Endothelial cell of umbilical vein (primary cell): ENCODE data around the gene KLHL24. TPM values are rescaled to one million over a fixed set of nuclear protein-coding genes. Genes with fewer than 3 reads are reported as not detected.
A peak's percentile ranks its signal among the peaks of the same experiment; 100 is the strongest.

Experiments
- BruUV-seq: library from RNA; stranded (reverse); fragments of 400-500 nt; replicated peaks from 2 replicates; lab custom pipeline; 2021; lab: Mats Ljungman, UMichigan
- CTCF ChIA-PET: fragments of 300-600, 350-600 bp; sonication (Branson Sonifier 250); formaldehyde crosslinking; loops from one replicate; lab custom pipeline; 2021; ENCODE audit warnings: antibody characterized with exemption, inconsistent platforms; lab: Charles Lee
- POLR2A ChIA-PET: fragments of 300-600, 350-600 bp; sonication (Branson Sonifier 250); formaldehyde crosslinking; loops from one replicate; lab custom pipeline; 2021; ENCODE audit warnings: antibody characterized with exemption, inconsistent platforms; lab: Charles Lee
- DNase-seq: peaks from one replicate; pipeline ENCODE4 v3.0.0-alpha.2; 2011; ENCODE audit warnings: low read depth, low spot score
- FAIRE-seq: peaks from 2 replicates; lab custom pipeline; 2011; peaks lifted over from hg19 to GRCh38; lab: Jason Lieb, UNC
- H2AFZ ChIP-seq: 2 replicates; pipeline ENCODE4 v1.6.0; 2012; ENCODE audit warnings: low read depth, low read length, control low read depth, inconsistent platforms
- H3K27ac ChIP-seq: 2 replicates; pipeline ENCODE4 v1.5.1; 2011; ENCODE audit warnings: low read depth, mild to moderate bottlenecking, control low read depth, low read length, moderate library complexity; ENCODE audit not compliant: insufficient read depth
- H3K27me3 ChIP-seq, 2 experiments: 2 replicates each; pipeline versions ENCODE4 v1.6.0 to v1.6.1; 2011; ENCODE audit warnings: low read length in 2 of 2, mixed read lengths in 1 of 2; ENCODE audit not compliant: control insufficient read depth in 2 of 2, insufficient read depth in 2 of 2
- H3K36me3 ChIP-seq, 2 experiments: 2 replicates in 1 of 2; 3 replicates in 1 of 2; pipeline ENCODE4 v1.5.1; 2011; ENCODE audit warnings: low read length in 2 of 2, mild to moderate bottlenecking in 1 of 2, moderate library complexity in 1 of 2; ENCODE audit not compliant: control insufficient read depth in 2 of 2, insufficient read depth in 2 of 2; ENCODE audit errors: extremely low read depth in 1 of 2
- H3K4me1 ChIP-seq: 3 replicates; pipeline ENCODE4 v1.5.1; 2011; ENCODE audit warnings: mild to moderate bottlenecking, low read length; ENCODE audit not compliant: control insufficient read depth, insufficient read depth; ENCODE audit errors: extremely low read depth
- H3K4me2 ChIP-seq: 2 replicates; pipeline ENCODE4 v1.6.1; 2011; ENCODE audit warnings: low read length, control low read depth, mixed read lengths; ENCODE audit not compliant: insufficient read depth
- H3K4me3 ChIP-seq, 3 experiments: fragments of 200-600 bp in 1 of 3; sonication (generic), shearing (Covaris generic) in 1 of 3; replicated peaks in 1 of 3; 2 replicates each; pipeline ENCODE4 v1.5.1; 2011 to 2016; ENCODE audit warnings: control low read depth in 3 of 3, low read length in 3 of 3, mild to moderate bottlenecking in 2 of 3, inconsistent platforms in 1 of 3, low read depth in 1 of 3, moderate library complexity in 1 of 3; ENCODE audit not compliant: insufficient read depth in 1 of 3
- H3K79me2 ChIP-seq: 2 replicates; pipeline ENCODE4 v1.6.0; 2012; ENCODE audit warnings: low read length, inconsistent platforms; ENCODE audit not compliant: control insufficient read depth, insufficient read depth
- H3K9ac ChIP-seq: replicated peaks from 2 replicates; pipeline ENCODE3; 2011; ENCODE audit warnings: low read length, control low read depth; ENCODE audit not compliant: insufficient read depth; ENCODE audit errors: extremely low read depth
- H3K9me1 ChIP-seq: replicated peaks from 3 replicates; pipeline ENCODE4 v1.6.0; 2011; ENCODE audit warnings: mild to moderate bottlenecking, low read length; ENCODE audit not compliant: control insufficient read depth, insufficient read depth; ENCODE audit errors: extremely low read depth
- H3K9me3 ChIP-seq: replicated peaks from 2 replicates; pipeline ENCODE4 v1.5.1; 2012; ENCODE audit warnings: low read length, inconsistent platforms; ENCODE audit not compliant: control insufficient read depth, insufficient read depth
- H4K20me1 ChIP-seq: replicated peaks from 2 replicates; pipeline ENCODE3; 2011; ENCODE audit warnings: mild to moderate bottlenecking, low read length; ENCODE audit not compliant: control insufficient read depth, insufficient read depth; ENCODE audit errors: extremely low read depth
- JUN ChIP-seq: IDR thresholded peaks from 2 replicates; pipeline ENCODE4 v1.6.1; 2011; ENCODE audit warnings: borderline replicate concordance, low read depth; ENCODE audit not compliant: insufficient read length, insufficient read depth
- MYC ChIP-seq: IDR thresholded peaks from one replicate; pipeline ENCODE4 v1.6.1; 2011; ENCODE audit warnings: mild to moderate bottlenecking, low read depth, low read length
- POLR2A ChIP-seq: IDR thresholded peaks from 2 replicates; pipeline ENCODE4 v1.6.1; 2012; ENCODE audit warnings: low read depth, mild to moderate bottlenecking, control low read depth, low read length
- POLR2AphosphoS5 ChIP-seq: IDR thresholded peaks from 2 replicates; pipeline ENCODE4 v1.6.1; 2012; ENCODE audit warnings: low read depth, mild to moderate bottlenecking, control low read depth, low read length, moderate library complexity; ENCODE audit not compliant: insufficient read depth
- dilution Hi-C: fragments of 300-500 bp; cut with MboI; formaldehyde crosslinking; loops from one replicate; pipeline ENCODE4 v1.15.0; 2019; ENCODE audit warnings: low sequenced_read_pairs; ENCODE audit not compliant: extremely low pct_ligation_motif_present
- intact Hi-C: fragments of 100-400 bp; cut with micrococcal nuclease; formaldehyde crosslinking; loops from one replicate; pipeline ENCODE4 v1.10.0; 2022
- polyA plus RNA-seq, 4 experiments: library from polyadenylated mRNA; depleted of rRNA in 3 of 4; stranded (reverse) in 3 of 4; unstranded in 1 of 4; fragments of >200 nt; gene quantifications; 2 replicates each; pipeline versions ENCODE4 v1.2.1 to v1.2.3, GENCODE V29; 2011 to 2012; ENCODE audit warnings: missing spikeins in 1 of 4
- total RNA-seq: library from RNA; stranded (reverse); gene quantifications from 2 replicates; pipeline ENCODE4 v1.2.3, GENCODE V29; 2021
- TF ChIP-seq, protein P1 (sequence below), 2 donors: IDR thresholded peaks; 1 replicate in 1 of 2; 2 replicates in 1 of 2; pipeline ENCODE4 v1.5.1; 2011; ENCODE audit warnings: low read length in 2 of 2, mild to moderate bottlenecking in 2 of 2, moderate library complexity in 2 of 2, control low read depth in 1 of 2, inconsistent platforms in 1 of 2, low read depth in 1 of 2; ENCODE audit not compliant: insufficient read depth in 1 of 2; ENCODE audit errors: extremely low read depth in 1 of 2
- TF ChIP-seq, protein P2 (sequence below): IDR thresholded peaks from 2 replicates; pipeline ENCODE4 v1.6.1; 2011; ENCODE audit not compliant: insufficient read depth, insufficient read length

The KLHL24 gene
- total and polyA plus RNA-seq, 2 donors (not counting 3 experiments of a cell fraction or from before 2014, with no cell fraction given) = 14.0 to 46.2 TPM

DNA sequence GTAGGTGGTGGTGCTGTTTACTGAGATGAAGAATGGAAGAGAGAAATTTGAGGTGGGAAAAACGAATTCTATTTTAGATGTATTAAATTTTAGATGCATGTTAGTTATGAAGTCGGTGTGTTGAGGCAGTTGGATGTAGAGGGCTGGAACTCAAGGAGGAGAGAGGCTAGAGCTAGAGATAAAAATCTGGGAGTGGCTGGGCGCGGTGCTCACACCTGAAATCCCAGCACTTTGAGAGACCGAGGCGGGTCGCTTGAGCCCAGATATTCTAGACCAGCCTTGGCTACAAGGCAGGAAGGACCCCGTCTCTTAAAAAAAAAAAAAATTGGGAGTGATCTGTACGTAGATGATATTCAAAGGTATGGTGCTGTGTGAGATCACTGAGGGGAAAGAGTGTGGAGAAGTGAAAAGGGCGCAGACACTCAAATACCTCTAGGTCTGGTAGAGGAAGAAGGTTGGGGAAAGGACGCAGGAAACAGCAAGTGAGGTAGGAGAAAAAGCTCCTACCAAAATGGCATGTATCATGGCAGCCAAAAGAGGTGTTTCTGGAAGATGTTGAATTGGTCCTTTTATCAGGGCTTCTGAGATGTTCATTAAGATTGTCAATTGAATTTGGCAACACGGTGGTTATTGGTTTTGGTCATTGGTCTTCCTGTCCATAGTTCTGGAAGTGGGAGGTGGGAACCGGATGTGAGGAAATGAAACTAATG lies 64.0 kb downstream of the KLHL24 start:
- FAIRE-seq (peak; percentile 50), DNase-seq (no peak)
- Histone ChIP-seq H3K27ac (peak overlapping the region; percentile 73), H3K4me1 (peaks cover 15% of the 10 kb centered on the region), H3K36me3 (peaks cover 0 to 4% of the 10 kb centered on the region in 2 experiments), H3K9me3 (no peaks in the 10 kb centered on the region), H3K4me2 (peak overlapping the region; percentile 95), H2AFZ (no peak overlapping the region), H3K9me1 (no peaks in the 10 kb centered on the region), H3K27me3 (no peaks in the 10 kb centered on the region), H3K79me2 (peaks cover 67% of the 10 kb centered on the region), H4K20me1 (peaks cover 7% of the 10 kb centered on the region), H3K9ac (peak overlapping the region; percentile 72), H3K4me3 (peak overlapping the region; percentile 59 to 98 (median 86))
- CTCF ChIA-PET = no interaction called here
- dilution Hi-C loops = no loop called here
- POLR2A ChIA-PET = no interaction called here
- TF ChIP-seq, protein P1, sequence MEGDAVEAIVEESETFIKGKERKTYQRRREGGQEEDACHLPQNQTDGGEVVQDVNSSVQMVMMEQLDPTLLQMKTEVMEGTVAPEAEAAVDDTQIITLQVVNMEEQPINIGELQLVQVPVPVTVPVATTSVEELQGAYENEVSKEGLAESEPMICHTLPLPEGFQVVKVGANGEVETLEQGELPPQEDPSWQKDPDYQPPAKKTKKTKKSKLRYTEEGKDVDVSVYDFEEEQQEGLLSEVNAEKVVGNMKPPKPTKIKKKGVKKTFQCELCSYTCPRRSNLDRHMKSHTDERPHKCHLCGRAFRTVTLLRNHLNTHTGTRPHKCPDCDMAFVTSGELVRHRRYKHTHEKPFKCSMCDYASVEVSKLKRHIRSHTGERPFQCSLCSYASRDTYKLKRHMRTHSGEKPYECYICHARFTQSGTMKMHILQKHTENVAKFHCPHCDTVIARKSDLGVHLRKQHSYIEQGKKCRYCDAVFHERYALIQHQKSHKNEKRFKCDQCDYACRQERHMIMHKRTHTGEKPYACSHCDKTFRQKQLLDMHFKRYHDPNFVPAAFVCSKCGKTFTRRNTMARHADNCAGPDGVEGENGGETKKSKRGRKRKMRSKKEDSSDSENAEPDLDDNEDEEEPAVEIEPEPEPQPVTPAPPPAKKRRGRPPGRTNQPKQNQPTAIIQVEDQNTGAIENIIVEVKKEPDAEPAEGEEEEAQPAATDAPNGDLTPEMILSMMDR (IDR thresholded peaks at IDR 0.05; ENCODE audit: extremely low read depth in 1 of 2, insufficient read depth in 1 of 2, low read depth in 1 of 2, low read length in 2 of 2) = no peak
- TF ChIP-seq POLR2A (no peak), MYC (no peak), JUN (no peak), POLR2AphosphoS5 (no peak)
- TF ChIP-seq, protein P2, sequence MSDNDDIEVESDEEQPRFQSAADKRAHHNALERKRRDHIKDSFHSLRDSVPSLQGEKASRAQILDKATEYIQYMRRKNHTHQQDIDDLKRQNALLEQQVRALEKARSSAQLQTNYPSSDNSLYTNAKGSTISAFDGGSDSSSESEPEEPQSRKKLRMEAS = no peak
- no TSS peak for BruUV-seq
- intact Hi-C loops = loop anchor here (2.0 kb wide), 1 partner anchor 35 kb away; no protein-coding TSS in a partner anchor
